HCT116 (cell line): ENCODE results near the gene GPRC5B. TPM values are rescaled to one million over a fixed set of nuclear protein-coding genes. Genes with fewer than 3 reads are reported as not detected.

Experiments
- ATAC-seq: fragments of 200-7000 bp; cut with Tn5 transposase; 2 replicates; pipeline ENCODE4 v1.9.1; 2020; ENCODE audit warnings: mild to moderate bottlenecking, moderate library complexity
- BruUV-seq: library from RNA; stranded (reverse); fragments of 400-500 nt; replicated peaks from 2 replicates; lab custom pipeline; 2021; lab: Mats Ljungman, UMichigan
- CTCF ChIA-PET: fragments of 300-600 bp; sonication (Branson Sonifier 250); formaldehyde crosslinking; loops from one replicate; lab custom pipeline; 2021; ENCODE audit warnings: antibody characterized with exemption; lab: Charles Lee
- POLR2A ChIA-PET: fragments of 300-600, 350-600 bp; sonication (Branson Sonifier 250); formaldehyde crosslinking; loops from one replicate; lab custom pipeline; 2021; ENCODE audit warnings: antibody characterized with exemption; lab: Charles Lee
- RAD21 ChIA-PET, 2 experiments: fragments of 300-600 bp; sonication (Branson Sonifier 250); formaldehyde crosslinking; loops; one replicate each; lab custom pipeline; 2023; ENCODE audit warnings: low total read pairs in 2 of 2; ENCODE audit not compliant: uncharacterized antibody in 2 of 2, unreplicated experiment in 2 of 2, low non-redundant PET in 1 of 2; lab: Charles Lee
- DNase-seq: peaks from one replicate; pipeline ENCODE4 v3.0.0-alpha.2; 2010; ENCODE audit warnings: low read depth, low spot score
- H2AFZ ChIP-seq: fragments of 200-600 bp; shearing (Covaris generic), sonication (generic); 2 replicates; pipeline ENCODE4 v1.6.1; 2017; ENCODE audit warnings: low read depth, mixed run types, mixed read lengths, antibody characterized with exemption, low read length; ENCODE audit not compliant: poor library complexity, severe bottlenecking
- H3K27ac ChIP-seq: 2 replicates; pipeline ENCODE4 v1.5.1; 2012; ENCODE audit warnings: low read depth, low read length
- H3K27me3 ChIP-seq: fragments of 200-600 bp; sonication (generic); 2 replicates; pipeline ENCODE4 v1.6.1; 2016; ENCODE audit warnings: mixed run types, low read length, mixed read lengths; ENCODE audit not compliant: insufficient read depth
- H3K36me3 ChIP-seq, 2 experiments: fragments of 200-500 bp in 1 of 2; fragments of 200-600 bp in 1 of 2; sonication (Bioruptor generic) in 1 of 2; sonication (generic) in 1 of 2; 2 replicates each; pipeline versions ENCODE4 v1.5.1 to v1.6.1; 2014 to 2016; ENCODE audit warnings: low read length in 2 of 2, inconsistent platforms in 1 of 2, mixed read lengths in 1 of 2, mixed run types in 1 of 2; ENCODE audit not compliant: insufficient read depth in 2 of 2, control insufficient read depth in 1 of 2
- H3K4me1 ChIP-seq, 2 experiments: fragments of 200-600 bp in 1 of 2; sonication (generic) in 1 of 2; 2 replicates each; pipeline versions ENCODE4 v1.5.1 to v1.6.1; 2012 to 2017; ENCODE audit warnings: low read length in 2 of 2, inconsistent platforms in 1 of 2, mild to moderate bottlenecking in 1 of 2, mixed read lengths in 1 of 2, mixed run types in 1 of 2, moderate library complexity in 1 of 2; ENCODE audit not compliant: insufficient read depth in 2 of 2, control insufficient read depth in 1 of 2
- H3K4me2 ChIP-seq: fragments of 200-600 bp; sonication (generic); 2 replicates; pipeline ENCODE4 v1.6.1; 2017; ENCODE audit warnings: mixed run types, low read length, mixed read lengths
- H3K4me3 ChIP-seq, 2 experiments: fragments of 200-600 bp in 1 of 2; sonication (generic) in 1 of 2; replicated peaks in 1 of 2; 2 replicates each; pipeline ENCODE4 v1.5.1; 2011 to 2016; ENCODE audit warnings: low read length in 2 of 2, control low read depth in 1 of 2, low read depth in 1 of 2, mild to moderate bottlenecking in 1 of 2, mixed read lengths in 1 of 2, mixed run types in 1 of 2
- H3K79me2 ChIP-seq: fragments of 200-600 bp; sonication (generic); 2 replicates; pipeline ENCODE4 v1.6.1; 2017; ENCODE audit warnings: mild to moderate bottlenecking, mixed run types, low read length, moderate library complexity, mixed read lengths; ENCODE audit not compliant: insufficient read depth
- H3K9ac ChIP-seq: fragments of 200-600 bp; sonication (generic); 2 replicates; pipeline ENCODE4 v1.6.1; 2016; ENCODE audit warnings: low read length, mixed read lengths
- H3K9me2 ChIP-seq: fragments of 200-600 bp; sonication (generic), shearing (Covaris generic); 2 replicates; pipeline ENCODE4 v1.6.1; 2017; ENCODE audit warnings: mixed run types, mild to moderate bottlenecking, moderate library complexity; ENCODE audit not compliant: insufficient read depth
- H3K9me3 ChIP-seq, 2 experiments: fragments of 200-500 bp in 1 of 2; fragments of 200-600 bp in 1 of 2; sonication (Bioruptor generic) in 1 of 2; sonication (generic) in 1 of 2; 2 replicates each; pipeline ENCODE4 v1.6.1; 2014 to 2017; ENCODE audit warnings: low read length in 2 of 2, mixed read lengths in 2 of 2, inconsistent platforms in 1 of 2, low read depth in 1 of 2, mild to moderate bottlenecking in 1 of 2, mixed run types in 1 of 2, moderate library complexity in 1 of 2; ENCODE audit not compliant: control insufficient read depth in 1 of 2, insufficient read depth in 1 of 2
- H4K20me1 ChIP-seq: fragments of 200-600 bp; sonication (generic), shearing (Covaris generic); 2 replicates; pipeline ENCODE4 v1.6.1; 2017; ENCODE audit warnings: mixed run types, mild to moderate bottlenecking, moderate library complexity; ENCODE audit not compliant: insufficient read depth
- ATF3 ChIP-seq: IDR thresholded peaks from 2 replicates; pipeline ENCODE4 v1.6.1; 2012
- CBX3 ChIP-seq: IDR thresholded peaks from 2 replicates; pipeline ENCODE4 v1.6.1; 2012; ENCODE audit warnings: low read depth
- CEBPB ChIP-seq: IDR thresholded peaks from 2 replicates; pipeline ENCODE4 v1.6.1; 2012; ENCODE audit warnings: low read depth
- FOSL1 ChIP-seq: IDR thresholded peaks from 2 replicates; pipeline ENCODE4 v1.6.1; 2012; ENCODE audit warnings: low read depth
- SIN3A ChIP-seq: IDR thresholded peaks from 2 replicates; pipeline ENCODE4 v1.6.1; 2012; ENCODE audit warnings: low read depth
- SP1 ChIP-seq: IDR thresholded peaks from 2 replicates; pipeline ENCODE4 v1.6.1; 2012; ENCODE audit warnings: low read depth
- SRF ChIP-seq: IDR thresholded peaks from 2 replicates; pipeline ENCODE4 v1.6.1; 2012; ENCODE audit warnings: low read depth
- ZFX ChIP-seq: fragments of 450-650 bp; IDR thresholded peaks from 2 replicates; pipeline ENCODE4 v1.6.1; 2017
- ZNF274 ChIP-seq: fragments of 200-500 bp; sonication (Bioruptor generic); IDR thresholded peaks from 2 replicates; pipeline ENCODE4 v1.6.1; 2014; ENCODE audit warnings: mild to moderate bottlenecking, low read depth, low read length, inconsistent platforms
- intact Hi-C: fragments of 100-400 bp; cut with micrococcal nuclease; formaldehyde crosslinking; loops from 2 replicates; pipeline ENCODE4 v1.10.0; 2022
- total RNA-seq: library from RNA; stranded (reverse); gene quantifications from one replicate; pipeline ENCODE4 v1.2.1, GENCODE V29; 2021; ENCODE audit not compliant: unreplicated experiment
- TF ChIP-seq, protein P1 (sequence below), 3 experiments: fragments of 200-600 bp in 1 of 3; sonication (generic) in 1 of 3; IDR thresholded peaks in 2 of 3; conservative IDR thresholded peaks in 1 of 3; 2 replicates each; pipeline ENCODE4 v1.5.1; 2012 to 2017; ENCODE audit warnings: low read depth in 2 of 3, low read length in 2 of 3, antibody characterized with exemption in 1 of 3, borderline replicate concordance in 1 of 3, control low read depth in 1 of 3, mild to moderate bottlenecking in 1 of 3, mixed read lengths in 1 of 3, mixed run types in 1 of 3, moderate library complexity in 1 of 3; ENCODE audit not compliant: insufficient read depth in 1 of 3
- TF ChIP-seq, protein P2 (sequence below): IDR thresholded peaks from 2 replicates; pipeline ENCODE4 v1.6.1; 2012; ENCODE audit warnings: low read depth
- TF ChIP-seq, protein P3 (sequence below): IDR thresholded peaks from 2 replicates; pipeline ENCODE4 v1.6.1; 2011; ENCODE audit warnings: mild to moderate bottlenecking, low read length, moderate library complexity; ENCODE audit not compliant: insufficient replicate concordance; ENCODE audit errors: extremely low read depth

The GPRC5B gene
- total RNA-seq, 1 experiment from 2014 or later = 7.2 TPM

GRCh38 chr16:19874851-19875546 lies 9.6 kb downstream of the GPRC5B start:
- H4K20me1 ChIP-seq = no peaks in the 10 kb centered on the region
- no peaks in the 10 kb centered on the region for H3K27me3 ChIP-seq
- no peak overlapping the region for H3K4me3 ChIP-seq
- POLR2A ChIA-PET = no interaction called here
- no peaks in the 10 kb centered on the region for H3K79me2 ChIP-seq
- H3K27ac ChIP-seq = no peak overlapping the region
- TF ChIP-seq, protein P1, sequence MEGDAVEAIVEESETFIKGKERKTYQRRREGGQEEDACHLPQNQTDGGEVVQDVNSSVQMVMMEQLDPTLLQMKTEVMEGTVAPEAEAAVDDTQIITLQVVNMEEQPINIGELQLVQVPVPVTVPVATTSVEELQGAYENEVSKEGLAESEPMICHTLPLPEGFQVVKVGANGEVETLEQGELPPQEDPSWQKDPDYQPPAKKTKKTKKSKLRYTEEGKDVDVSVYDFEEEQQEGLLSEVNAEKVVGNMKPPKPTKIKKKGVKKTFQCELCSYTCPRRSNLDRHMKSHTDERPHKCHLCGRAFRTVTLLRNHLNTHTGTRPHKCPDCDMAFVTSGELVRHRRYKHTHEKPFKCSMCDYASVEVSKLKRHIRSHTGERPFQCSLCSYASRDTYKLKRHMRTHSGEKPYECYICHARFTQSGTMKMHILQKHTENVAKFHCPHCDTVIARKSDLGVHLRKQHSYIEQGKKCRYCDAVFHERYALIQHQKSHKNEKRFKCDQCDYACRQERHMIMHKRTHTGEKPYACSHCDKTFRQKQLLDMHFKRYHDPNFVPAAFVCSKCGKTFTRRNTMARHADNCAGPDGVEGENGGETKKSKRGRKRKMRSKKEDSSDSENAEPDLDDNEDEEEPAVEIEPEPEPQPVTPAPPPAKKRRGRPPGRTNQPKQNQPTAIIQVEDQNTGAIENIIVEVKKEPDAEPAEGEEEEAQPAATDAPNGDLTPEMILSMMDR (IDR thresholded peaks at IDR 0.05 in 2 of 3, conservative IDR thresholded peaks at IDR 0.05 in 1 of 3; ENCODE audit: borderline replicate concordance in 1 of 3, insufficient read depth in 1 of 3, low read depth in 2 of 3, low read length in 2 of 3) = no peak
- TF ChIP-seq CEBPB (no peak), ZFX (no peak), SRF (no peak), SIN3A (no peak), FOSL1 (no peak), ZNF274 (no peak)
- no peak overlapping the region for H3K4me2 ChIP-seq
- DNase-seq (no peak), ATAC-seq (no peak)
- intact Hi-C loops = no loop called here
- BruUV-seq = no TSS peak
- CTCF ChIA-PET = interaction anchor here (0.6 to 1.4 kb wide), 3 partner anchors 9 to 314 kb away, joined by 3 to 4 read pairs (median 4); no protein-coding TSS in a partner anchor
- no peak overlapping the region for H3K9ac ChIP-seq
- RAD21 ChIA-PET = no interaction called here
- no peak overlapping the region for H2AFZ ChIP-seq
- no peaks in the 10 kb centered on the region for H3K9me3 ChIP-seq
- no peaks in the 10 kb centered on the region for H3K9me2 ChIP-seq
- H3K36me3 ChIP-seq = no peaks in the 10 kb centered on the region
- H3K4me1 ChIP-seq = no peaks in the 10 kb centered on the region

GRCh38 chr16:19874026-19874425 lies 10.6 kb downstream of the GPRC5B start:
- CTCF ChIA-PET = interaction anchor here (0.6 kb wide), 1 partner anchor 313 kb away, joined by 3 read pairs; no protein-coding TSS in a partner anchor
- BruUV-seq = no TSS peak
- no peaks in the 10 kb centered on the region for H3K9me3 ChIP-seq
- ATAC-seq = no peak
- H3K4me1 ChIP-seq = no peaks in the 10 kb centered on the region
- H2AFZ ChIP-seq = no peak overlapping the region
- intact Hi-C loops = no loop called here
- no peaks in the 10 kb centered on the region for H3K36me3 ChIP-seq
- no peaks in the 10 kb centered on the region for H3K79me2 ChIP-seq
- POLR2A ChIA-PET = no interaction called here
- H3K9ac ChIP-seq = no peak overlapping the region
- H3K4me2 ChIP-seq = no peak overlapping the region
- RAD21 ChIA-PET = no interaction called here
- H3K27me3 ChIP-seq = no peaks in the 10 kb centered on the region
- H3K9me2 ChIP-seq = no peaks in the 10 kb centered on the region
- no peak overlapping the region for H3K27ac ChIP-seq
- no peak for DNase-seq
- H4K20me1 ChIP-seq = no peaks in the 10 kb centered on the region
- H3K4me3 ChIP-seq = no peak overlapping the region
- no peak for TF ChIP-seq ZFX
- TF ChIP-seq SP1 = no peak
- TF ChIP-seq CBX3 = no peak
- no peak for TF ChIP-seq SRF
- TF ChIP-seq, protein P2, sequence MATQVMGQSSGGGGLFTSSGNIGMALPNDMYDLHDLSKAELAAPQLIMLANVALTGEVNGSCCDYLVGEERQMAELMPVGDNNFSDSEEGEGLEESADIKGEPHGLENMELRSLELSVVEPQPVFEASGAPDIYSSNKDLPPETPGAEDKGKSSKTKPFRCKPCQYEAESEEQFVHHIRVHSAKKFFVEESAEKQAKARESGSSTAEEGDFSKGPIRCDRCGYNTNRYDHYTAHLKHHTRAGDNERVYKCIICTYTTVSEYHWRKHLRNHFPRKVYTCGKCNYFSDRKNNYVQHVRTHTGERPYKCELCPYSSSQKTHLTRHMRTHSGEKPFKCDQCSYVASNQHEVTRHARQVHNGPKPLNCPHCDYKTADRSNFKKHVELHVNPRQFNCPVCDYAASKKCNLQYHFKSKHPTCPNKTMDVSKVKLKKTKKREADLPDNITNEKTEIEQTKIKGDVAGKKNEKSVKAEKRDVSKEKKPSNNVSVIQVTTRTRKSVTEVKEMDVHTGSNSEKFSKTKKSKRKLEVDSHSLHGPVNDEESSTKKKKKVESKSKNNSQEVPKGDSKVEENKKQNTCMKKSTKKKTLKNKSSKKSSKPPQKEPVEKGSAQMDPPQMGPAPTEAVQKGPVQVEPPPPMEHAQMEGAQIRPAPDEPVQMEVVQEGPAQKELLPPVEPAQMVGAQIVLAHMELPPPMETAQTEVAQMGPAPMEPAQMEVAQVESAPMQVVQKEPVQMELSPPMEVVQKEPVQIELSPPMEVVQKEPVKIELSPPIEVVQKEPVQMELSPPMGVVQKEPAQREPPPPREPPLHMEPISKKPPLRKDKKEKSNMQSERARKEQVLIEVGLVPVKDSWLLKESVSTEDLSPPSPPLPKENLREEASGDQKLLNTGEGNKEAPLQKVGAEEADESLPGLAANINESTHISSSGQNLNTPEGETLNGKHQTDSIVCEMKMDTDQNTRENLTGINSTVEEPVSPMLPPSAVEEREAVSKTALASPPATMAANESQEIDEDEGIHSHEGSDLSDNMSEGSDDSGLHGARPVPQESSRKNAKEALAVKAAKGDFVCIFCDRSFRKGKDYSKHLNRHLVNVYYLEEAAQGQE = no peak
- TF ChIP-seq, protein P3, sequence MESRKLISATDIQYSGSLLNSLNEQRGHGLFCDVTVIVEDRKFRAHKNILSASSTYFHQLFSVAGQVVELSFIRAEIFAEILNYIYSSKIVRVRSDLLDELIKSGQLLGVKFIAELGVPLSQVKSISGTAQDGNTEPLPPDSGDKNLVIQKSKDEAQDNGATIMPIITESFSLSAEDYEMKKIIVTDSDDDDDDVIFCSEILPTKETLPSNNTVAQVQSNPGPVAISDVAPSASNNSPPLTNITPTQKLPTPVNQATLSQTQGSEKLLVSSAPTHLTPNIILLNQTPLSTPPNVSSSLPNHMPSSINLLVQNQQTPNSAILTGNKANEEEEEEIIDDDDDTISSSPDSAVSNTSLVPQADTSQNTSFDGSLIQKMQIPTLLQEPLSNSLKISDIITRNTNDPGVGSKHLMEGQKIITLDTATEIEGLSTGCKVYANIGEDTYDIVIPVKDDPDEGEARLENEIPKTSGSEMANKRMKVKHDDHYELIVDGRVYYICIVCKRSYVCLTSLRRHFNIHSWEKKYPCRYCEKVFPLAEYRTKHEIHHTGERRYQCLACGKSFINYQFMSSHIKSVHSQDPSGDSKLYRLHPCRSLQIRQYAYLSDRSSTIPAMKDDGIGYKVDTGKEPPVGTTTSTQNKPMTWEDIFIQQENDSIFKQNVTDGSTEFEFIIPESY = no peak
- no peak for TF ChIP-seq ATF3
